PC-9 (cell line): ENCODE measurements around the gene ELFN1. TPM values are rescaled to one million over a fixed set of nuclear protein-coding genes. Genes with fewer than 3 reads are reported as not detected.

Source experiments
- BruUV-seq: library from RNA; stranded (reverse); fragments of 400-500 nt; replicated peaks from 2 replicates; lab custom pipeline; 2021; lab: Mats Ljungman, UMichigan
- CTCF ChIA-PET: fragments of 300-600 bp; sonication (Branson Sonifier 250); formaldehyde crosslinking; loops from one replicate; lab custom pipeline; 2022; ENCODE audit warnings: antibody characterized with exemption; lab: Charles Lee
- POLR2A ChIA-PET: fragments of 300-600 bp; sonication (Branson Sonifier 250); formaldehyde crosslinking; loops from one replicate; lab custom pipeline; 2022; ENCODE audit warnings: antibody characterized with exemption; ENCODE audit not compliant: unreplicated experiment; lab: Charles Lee
- DNase-seq, 2 experiments: peaks; one replicate each; pipeline versions ENCODE4 v3.0.0 to v3.0.0-alpha.2; 2015 to 2022; ENCODE audit warnings: mixed read lengths in 1 of 2
- H2AFZ ChIP-seq: fragments of 200-600 bp; sonication (generic); 2 replicates; pipeline ENCODE4 v1.8.1; 2017; ENCODE audit warnings: antibody characterized with exemption
- H3F3A ChIP-seq: fragments of 200-600 bp; sonication (generic); 2 replicates; pipeline ENCODE4 v1.8.1; 2017; ENCODE audit warnings: antibody characterized with exemption, mild to moderate bottlenecking, low read depth; ENCODE audit not compliant: insufficient read depth
- H3K27ac ChIP-seq: fragments of 200-600 bp; sonication (generic); 2 replicates; pipeline ENCODE4 v1.6.1; 2016; ENCODE audit warnings: mixed run types
- H3K27me3 ChIP-seq: fragments of 200-600 bp; sonication (generic); 2 replicates; pipeline ENCODE4 v1.6.1; 2016; ENCODE audit warnings: low read depth, mixed run types; ENCODE audit not compliant: insufficient read depth
- H3K36me3 ChIP-seq: fragments of 200-600 bp; sonication (generic); 2 replicates; pipeline ENCODE4 v1.6.1; 2016; ENCODE audit warnings: low read depth, mixed run types
- H3K4me1 ChIP-seq: fragments of 200-600 bp; sonication (generic); replicated peaks from 2 replicates; pipeline ENCODE4 v1.6.1; 2016; ENCODE audit warnings: mixed run types; ENCODE audit not compliant: insufficient read depth
- H3K4me2 ChIP-seq: fragments of 200-600 bp; sonication (generic); 2 replicates; pipeline ENCODE4 v1.6.1; 2017; ENCODE audit warnings: mixed run types
- H3K4me3 ChIP-seq: fragments of 200-600 bp; sonication (generic); 2 replicates; pipeline ENCODE4 v1.6.1; 2016; ENCODE audit warnings: mixed run types
- H3K79me2 ChIP-seq: fragments of 200-600 bp; sonication (generic); 2 replicates; pipeline ENCODE4 v1.6.1; 2017; ENCODE audit warnings: low read depth, mixed run types
- H3K9me2 ChIP-seq: fragments of 200-600 bp; sonication (generic); 2 replicates; pipeline ENCODE4 v1.8.1; 2017; ENCODE audit warnings: mild to moderate bottlenecking; ENCODE audit not compliant: insufficient read depth
- H3K9me3 ChIP-seq: fragments of 200-600 bp; sonication (generic); 2 replicates; pipeline ENCODE4 v1.8.1; 2016; ENCODE audit warnings: low read depth; ENCODE audit not compliant: insufficient read depth
- H4K20me1 ChIP-seq: fragments of 200-600 bp; sonication (generic); 2 replicates; pipeline ENCODE4 v1.8.1; 2017; ENCODE audit not compliant: insufficient read depth
- CTCF ChIP-seq: fragments of 200-600 bp; sonication (generic); conservative IDR thresholded peaks from 2 replicates; pipeline ENCODE4 v1.6.1; 2017; ENCODE audit warnings: mixed run types, antibody characterized with exemption, mild to moderate bottlenecking, moderate library complexity
- EZH2 ChIP-seq: fragments of 200-600 bp; sonication (generic); IDR thresholded peaks from 2 replicates; pipeline ENCODE4 v1.8.0; 2017; ENCODE audit warnings: antibody characterized with exemption, low read depth
- intact Hi-C: fragments of 100-400 bp; cut with micrococcal nuclease; formaldehyde crosslinking; loops from one replicate; pipeline ENCODE4 v1.10.0; 2022; ENCODE audit not compliant: unreplicated experiment
- total RNA-seq: library from RNA; stranded (reverse); gene quantifications from 2 replicates; pipeline ENCODE4 v1.2.3, GENCODE V29; 2021

ELFN1 gene
- total RNA-seq, 1 experiment from 2014 or later: 0.09 TPM

GRCh38 chr7:1669064-1669951 is 769 bp upstream of the ELFN1 start:
- Histone ChIP-seq H3K9me3 (no peaks in the 10 kb centered on the region), H3K36me3 (no peaks in the 10 kb centered on the region), H4K20me1 (no peaks in the 10 kb centered on the region; the same call in 1 of the 2 replicates), H3K4me1 (peaks cover 8% of the 10 kb centered on the region; the same call in 1 of the 2 replicates), H3K4me3 (no peak overlapping the region), H2AFZ (no peak overlapping the region), H3K27me3 (peaks cover 60% of the 10 kb centered on the region), H3F3A (peaks cover 10% of the 10 kb centered on the region; the same call in 1 of the 2 replicates), H3K27ac (no peak overlapping the region), H3K9me2 (no peaks in the 10 kb centered on the region), H3K79me2 (no peaks in the 10 kb centered on the region), H3K4me2 (no peak overlapping the region)
- TF ChIP-seq CTCF (no peak), EZH2 (no peak)
- POLR2A ChIA-PET: no interaction called here
- no TSS peak for BruUV-seq
- CTCF ChIA-PET: interaction anchor here (0.6 kb wide), 1 partner anchor 1042 kb away, joined by 3 read pairs; no protein-coding TSS in a partner anchor
- no peak for DNase-seq
- intact Hi-C loops: loop anchor here (10.0 kb wide), 1 partner anchor 535 kb away; no protein-coding TSS in a partner anchor

GRCh38 chr7:1670894-1671593 is 967 bp downstream of the ELFN1 start:
- no TSS peak for BruUV-seq
- Histone ChIP-seq H3K36me3 (no peaks in the 10 kb centered on the region), H3K4me1 (no peaks in the 10 kb centered on the region), H3K4me2 (no peak overlapping the region), H3K4me3 (no peak overlapping the region), H3K79me2 (no peaks in the 10 kb centered on the region), H4K20me1 (no peaks in the 10 kb centered on the region; the same call in 1 of the 2 replicates), H2AFZ (no peak overlapping the region), H3K27ac (no peak overlapping the region), H3F3A (peaks cover 10% of the 10 kb centered on the region; the same call in 1 of the 2 replicates), H3K9me2 (no peaks in the 10 kb centered on the region), H3K9me3 (no peaks in the 10 kb centered on the region), H3K27me3 (peaks cover 63% of the 10 kb centered on the region)
- intact Hi-C loops: no loop called here
- no peak for DNase-seq
- ChIA-PET CTCF (no interaction called here), POLR2A (no interaction called here)
- no peak for TF ChIP-seq EZH2
- TF ChIP-seq CTCF: no peak

GRCh38 chr7:1671594-1672451 is 1.7 kb downstream of the ELFN1 start:
- CTCF ChIA-PET: no interaction called here
- no peak for DNase-seq
- H3F3A ChIP-seq: peaks cover 10% of the 10 kb centered on the region; the same call in 1 of the 2 replicates
- peaks cover 63% of the 10 kb centered on the region for H3K27me3 ChIP-seq
- no peaks in the 10 kb centered on the region for H3K9me2 ChIP-seq
- POLR2A ChIA-PET: no interaction called here
- H3K27ac ChIP-seq: no peak overlapping the region
- BruUV-seq: no TSS peak
- no peak for TF ChIP-seq EZH2
- no peak for TF ChIP-seq CTCF
- H3K4me3 ChIP-seq: no peak overlapping the region
- H4K20me1 ChIP-seq: peaks cover 5% of the 10 kb centered on the region; the same call in 1 of the 2 replicates
- intact Hi-C loops: no loop called here
- no peaks in the 10 kb centered on the region for H3K36me3 ChIP-seq
- no peak overlapping the region for H3K4me2 ChIP-seq
- no peak overlapping the region for H2AFZ ChIP-seq
- H3K79me2 ChIP-seq: no peaks in the 10 kb centered on the region
- no peaks in the 10 kb centered on the region for H3K9me3 ChIP-seq
- no peaks in the 10 kb centered on the region for H3K4me1 ChIP-seq
